Dermis blood vessel endothelial cell (primary cell): ENCODE measurements around the gene ZNF12. TPM values are rescaled to one million over a fixed set of nuclear protein-coding genes. Genes with fewer than 3 reads are reported as not detected.
"Not testable (repeated sequence)": the region's sequence is repeated elsewhere in the genome, so short reads cannot be mapped to it uniquely, and the experiment has no call there.

ENCODE experiments used
- DNase-seq: peaks from one replicate; pipeline ENCODE4 v3.0.0; 2010
- total RNA-seq: library from RNA; depleted of rRNA; stranded (reverse); fragments of >200 nt; gene quantifications from 2 replicates; pipeline ENCODE4 v1.2.3, GENCODE V29; 2014

ZNF12 gene
- total RNA-seq, 1 donor from 2014 or later: 18.7 TPM

- DNase-seq: no peak
Measured at GRCh38 chr7:6691103-6691502, 15.6 kb downstream of the ZNF12 start.

- DNase-seq: no peak
Measured at GRCh38 chr7:6680146-6680545, 26.6 kb downstream of the ZNF12 start.

DNA sequence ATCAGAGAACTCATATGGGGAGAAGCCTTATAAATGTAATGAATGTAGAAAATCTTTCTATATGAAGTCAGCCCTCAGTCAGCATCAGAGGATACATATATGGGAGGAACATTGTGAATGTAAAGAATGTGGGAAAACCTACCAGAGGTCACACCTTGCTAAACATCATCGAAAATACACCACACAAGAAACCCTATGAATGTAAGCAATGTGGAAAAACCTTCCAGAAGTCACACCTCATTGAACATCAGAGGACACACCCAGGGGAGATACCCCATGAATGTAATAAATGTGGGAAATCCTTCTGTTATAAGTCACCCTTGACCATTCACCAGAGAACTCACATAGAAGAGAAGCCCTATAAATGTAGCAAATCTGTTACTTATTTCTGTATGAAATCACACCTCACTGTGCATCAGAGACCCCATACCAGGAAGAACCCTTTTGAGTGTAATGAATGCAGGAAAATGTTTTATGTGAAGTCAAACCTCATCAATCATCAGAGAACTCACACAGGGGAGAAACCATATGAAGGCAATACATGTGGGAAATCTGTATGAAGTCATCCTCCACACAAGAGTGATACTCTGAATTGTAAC lies 30.8 kb downstream of the ZNF12 start:
- no peak for DNase-seq

GRCh38 chr7:6670851-6671250 lies 35.9 kb downstream of the ZNF12 start:
- not testable (repeated sequence) for DNase-seq

- no peak for DNase-seq
Measured at GRCh38 chr7:6658618-6659345, 48.0 kb downstream of the ZNF12 start.

GRCh38 chr7:6656413-6656812 lies 50.3 kb downstream of the ZNF12 start:
- no peak for DNase-seq

- no peak for DNase-seq
Measured at GRCh38 chr7:6655636-6656385, 50.9 kb downstream of the ZNF12 start.

- DNase-seq: no peak
Measured at GRCh38 chr7:6654842-6655610, 51.7 kb downstream of the ZNF12 start.

DNA sequence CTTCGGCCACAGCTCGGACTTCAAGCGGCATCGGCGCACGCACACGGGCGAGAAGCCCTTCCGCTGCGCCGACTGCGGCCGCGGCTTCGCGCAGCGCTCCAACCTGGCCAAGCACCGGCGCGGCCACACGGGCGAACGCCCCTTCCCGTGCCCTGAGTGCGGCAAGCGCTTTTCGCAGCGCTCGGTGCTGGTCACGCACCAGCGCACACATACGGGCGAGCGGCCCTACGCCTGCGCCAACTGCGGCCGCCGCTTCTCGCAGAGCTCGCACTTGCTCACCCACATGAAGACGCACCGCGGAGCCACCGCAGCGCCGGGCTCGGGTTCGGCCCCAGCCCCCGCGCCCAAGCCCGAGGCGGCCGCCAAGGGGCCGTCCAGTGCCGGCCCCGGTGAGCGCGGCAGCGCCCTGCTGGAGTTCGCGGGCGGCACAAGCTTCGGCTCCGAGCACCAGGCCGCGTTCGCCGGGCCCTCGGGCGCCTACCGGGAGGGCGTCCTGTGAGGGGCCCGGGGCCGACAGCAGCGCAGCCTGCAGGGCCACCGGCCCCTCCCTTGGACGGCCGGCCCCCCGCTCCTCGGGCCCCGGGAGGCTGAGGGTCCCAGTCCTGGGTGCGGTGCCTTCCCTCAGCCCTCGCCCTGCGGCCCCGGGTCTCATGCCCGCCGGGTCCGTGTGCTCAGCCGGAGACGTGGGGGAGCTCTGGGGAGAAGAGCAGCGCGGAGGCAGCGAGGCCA lies 52.5 kb downstream of the ZNF12 start:
- no peak for DNase-seq

DNA sequence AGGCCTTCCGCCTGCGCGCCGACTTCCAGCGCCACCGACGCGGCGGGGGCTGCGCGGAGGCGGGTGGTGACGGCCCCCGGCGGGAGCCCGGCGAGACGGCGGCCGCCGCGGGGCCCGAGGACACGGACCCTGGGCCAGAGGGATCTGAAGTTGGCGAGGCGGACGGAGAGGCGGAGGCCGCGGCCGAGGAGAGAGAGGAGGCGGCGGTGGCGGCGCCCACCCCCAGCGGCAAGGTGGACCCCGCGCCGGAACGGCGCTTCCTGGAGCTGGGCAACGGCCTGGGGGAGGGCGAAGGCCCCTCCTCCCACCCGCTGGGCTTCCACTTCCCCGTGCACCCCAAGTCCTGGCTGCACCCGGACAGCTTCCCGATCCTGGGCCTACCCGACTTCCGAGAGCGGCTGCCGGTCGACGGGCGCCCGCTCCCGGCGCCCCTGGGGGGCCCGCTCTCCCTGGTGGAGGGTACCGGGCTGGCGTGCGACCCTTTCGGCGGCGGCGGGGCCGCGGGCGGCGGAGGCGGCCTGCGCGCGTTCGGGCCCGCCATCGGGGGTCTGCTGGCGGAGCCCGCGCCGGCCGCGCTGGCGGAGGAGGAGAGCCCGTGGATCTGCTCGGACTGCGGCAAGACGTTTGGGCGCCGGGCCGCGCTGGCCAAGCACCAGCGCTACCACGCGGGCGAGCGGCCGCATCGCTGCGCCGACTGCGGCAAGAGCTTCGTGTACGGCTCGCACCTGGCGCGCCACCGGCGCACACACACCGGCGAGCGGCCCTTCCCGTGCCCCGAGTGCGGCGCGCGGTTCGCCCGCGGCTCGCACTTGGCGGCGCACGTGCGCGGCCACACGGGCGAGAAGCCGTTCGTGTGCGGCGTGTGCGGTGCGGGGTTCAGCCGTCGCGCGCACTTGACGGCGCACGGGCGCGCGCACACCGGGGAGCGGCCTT lies 53.4 kb downstream of the ZNF12 start:
- no peak for DNase-seq

DNA sequence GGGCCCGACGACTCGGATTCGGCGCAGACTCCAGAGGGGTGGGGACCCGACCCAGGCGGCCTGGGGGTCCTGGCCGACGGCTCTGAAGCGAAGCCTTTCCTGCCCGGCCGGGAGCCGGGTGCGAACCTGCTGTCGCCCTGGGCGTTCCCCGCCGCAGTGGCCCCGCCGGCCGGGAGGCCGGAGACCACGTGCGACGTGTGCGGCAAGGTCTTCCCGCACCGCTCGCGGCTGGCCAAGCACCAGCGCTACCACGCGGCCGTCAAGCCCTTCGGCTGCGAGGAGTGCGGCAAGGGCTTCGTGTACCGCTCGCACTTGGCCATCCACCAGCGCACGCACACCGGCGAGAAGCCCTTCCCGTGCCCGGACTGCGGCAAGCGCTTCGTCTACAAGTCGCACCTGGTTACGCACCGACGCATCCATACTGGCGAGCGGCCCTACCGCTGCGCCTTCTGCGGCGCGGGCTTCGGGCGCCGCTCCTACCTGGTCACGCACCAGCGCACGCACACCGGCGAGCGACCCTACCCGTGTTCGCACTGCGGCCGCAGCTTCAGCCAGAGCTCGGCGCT lies 54.2 kb downstream of the ZNF12 start:
- DNase-seq: no peak

GRCh38 chr7:6651851-6652445 lies 54.8 kb downstream of the ZNF12 start:
- DNase-seq: no peak

DNA sequence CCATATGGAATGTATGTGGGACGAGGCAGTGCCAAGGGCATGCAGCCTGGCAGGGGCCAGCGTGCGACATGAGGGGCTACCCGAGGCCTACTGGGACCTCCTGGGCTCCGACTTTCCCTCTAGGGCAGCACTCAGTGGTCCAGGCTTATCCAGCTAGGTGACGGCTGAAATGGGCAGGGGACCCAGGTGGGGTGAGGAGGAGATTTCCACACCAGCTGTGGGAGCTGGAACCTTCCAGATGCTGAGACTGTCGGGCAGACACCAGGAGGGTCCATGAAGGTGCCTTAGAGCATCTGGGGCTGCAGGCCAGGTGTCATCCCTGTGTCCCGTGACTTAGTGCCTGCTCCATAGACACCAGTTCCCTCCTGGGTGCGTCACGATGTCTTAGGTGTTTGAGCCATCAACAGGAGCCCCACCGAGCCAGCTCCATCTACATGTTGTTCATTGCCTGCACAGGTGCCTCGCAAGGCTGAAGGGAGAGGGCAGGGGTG lies 56.2 kb downstream of the ZNF12 start:
- DNase-seq: no peak

DNA sequence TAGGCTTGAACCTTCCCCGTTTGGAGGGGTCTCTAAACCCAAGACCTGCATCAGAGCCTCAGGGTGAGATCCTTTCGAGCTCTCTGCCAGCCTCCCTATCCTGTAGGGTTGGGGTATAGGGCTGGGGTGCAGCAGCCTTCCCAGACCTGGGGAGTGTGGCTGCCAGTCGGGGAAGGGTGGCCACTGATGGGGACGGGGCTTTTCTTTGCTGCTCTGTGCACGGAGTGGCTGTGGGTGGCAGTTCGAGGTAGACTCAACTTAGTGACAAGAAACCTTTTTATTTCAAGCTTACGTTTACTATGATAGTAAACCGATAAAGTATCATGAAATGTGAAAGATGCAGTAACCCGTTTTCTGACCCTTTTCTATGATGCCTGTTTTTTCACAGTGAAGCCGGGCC lies 56.7 kb downstream of the ZNF12 start:
- DNase-seq: no peak

DNA sequence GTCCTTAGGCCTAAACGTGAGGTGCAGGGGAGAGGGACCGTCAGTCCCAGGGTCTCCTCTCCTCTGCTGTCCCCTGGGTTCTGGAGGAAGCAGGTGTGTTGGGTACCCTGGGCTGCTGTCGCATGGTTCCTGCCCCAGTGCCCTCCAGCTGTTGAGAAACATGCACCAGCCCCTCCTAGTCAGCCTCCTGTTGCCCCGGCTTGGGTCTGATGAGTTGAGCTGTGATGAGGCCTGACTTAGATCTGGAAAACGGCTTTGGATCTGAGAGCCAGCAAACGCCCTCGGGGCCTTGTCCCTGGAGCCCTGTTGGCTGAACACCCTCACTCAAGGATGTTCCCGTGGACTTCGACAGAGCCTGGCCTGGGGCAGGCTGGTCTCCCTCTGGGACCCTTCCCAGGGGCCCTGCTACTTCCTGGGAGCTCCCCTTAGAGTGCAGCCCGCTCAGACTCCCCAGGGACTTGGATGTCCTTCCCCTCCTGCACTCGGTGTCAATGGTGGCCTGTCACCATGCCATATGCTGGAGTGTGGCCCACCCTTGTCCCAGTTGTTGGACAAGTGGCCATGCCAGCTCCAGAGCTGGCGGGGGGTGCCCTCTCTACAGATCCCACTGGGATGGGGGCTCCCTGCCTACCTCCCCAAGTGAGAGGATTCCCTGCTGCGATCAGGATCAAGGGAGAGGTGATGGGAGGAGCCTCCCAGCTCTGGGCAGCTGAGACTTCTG lies 57.3 kb downstream of the ZNF12 start:
- DNase-seq: no peak

DNA sequence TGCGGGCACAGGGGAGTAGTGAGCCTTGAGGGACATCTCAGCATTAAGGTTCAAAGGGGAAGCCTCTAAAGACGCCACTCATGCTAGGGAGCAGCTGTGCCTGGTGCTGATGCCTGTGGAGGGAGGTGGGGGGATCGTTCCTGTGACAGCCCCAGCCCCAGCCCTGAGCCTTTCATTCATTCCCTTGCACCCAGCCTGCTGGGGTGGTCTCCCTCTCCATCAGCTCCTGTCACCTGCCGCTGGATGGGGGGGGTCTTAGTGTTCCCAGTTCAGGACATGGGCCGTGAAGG lies 58.0 kb downstream of the ZNF12 start:
- no peak for DNase-seq

- DNase-seq: no peak
Measured at GRCh38 chr7:6648066-6648814, 58.5 kb downstream of the ZNF12 start.

DNA sequence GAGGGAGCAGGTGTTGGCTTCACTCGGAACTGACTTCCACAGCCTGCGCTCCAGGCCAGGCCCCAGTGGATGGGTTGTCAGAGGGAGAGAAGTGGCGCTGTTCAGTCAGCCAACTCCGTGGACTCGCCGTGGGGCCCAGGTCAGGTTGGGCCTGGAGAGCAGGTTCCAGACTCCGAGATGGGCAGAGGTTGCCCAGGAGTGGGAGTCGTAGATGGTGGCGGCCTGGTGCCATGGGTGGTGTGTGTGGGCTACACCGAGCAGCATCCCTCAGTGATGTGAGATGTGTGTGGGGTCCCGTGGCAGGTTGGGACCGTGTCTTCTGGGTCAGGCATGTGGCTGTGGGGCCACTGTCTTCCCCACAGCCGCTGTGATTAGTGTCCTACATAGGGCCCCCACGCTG lies 59.2 kb downstream of the ZNF12 start:
- DNase-seq: no peak

DNA sequence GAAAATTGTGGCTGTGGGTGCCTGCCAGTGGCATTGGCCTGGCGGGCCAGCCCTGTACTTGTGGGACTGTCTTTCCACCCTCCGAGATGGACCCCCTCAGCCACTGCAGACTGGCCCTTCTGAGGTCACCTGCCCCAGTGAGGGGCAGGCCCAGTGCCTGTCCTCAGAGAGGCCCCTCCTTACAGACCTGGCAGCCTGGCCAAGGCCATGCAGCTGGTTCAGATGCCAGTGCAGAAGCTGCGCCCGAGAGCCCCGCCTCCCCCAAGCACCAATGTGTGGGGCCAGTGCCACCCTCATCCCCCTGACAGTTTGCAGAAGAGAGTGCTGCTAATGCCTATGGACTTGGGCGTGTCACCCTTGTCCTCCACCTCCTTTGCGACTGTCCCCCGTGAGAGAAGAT lies 59.7 kb downstream of the ZNF12 start:
- no peak for DNase-seq
